Type B pancreatic cell (in vitro differentiated cells): ENCODE measurements around the gene TMEM271. TPM values are rescaled to one million over a fixed set of nuclear protein-coding genes. Genes with fewer than 3 reads are reported as not detected.
"Not testable (repeated sequence)": the region's sequence is repeated elsewhere in the genome, so short reads cannot be mapped to it uniquely, and the experiment has no call there.

Source experiments
- DNase-seq: peaks from one replicate; pipeline ENCODE4 v3.0.0; 2021; ENCODE audit warnings: mixed read lengths; ENCODE audit not compliant: unreplicated experiment; ENCODE audit errors: extremely low spot score
- H3K27ac Mint-ChIP-seq: 2 replicates; pipeline ENCODE4 v1.8.0; 2021; ENCODE audit warnings: mild to moderate bottlenecking, mixed read lengths
- H3K27me3 Mint-ChIP-seq: 2 replicates; pipeline ENCODE4 v1.8.0; 2021; ENCODE audit warnings: mixed read lengths
- H3K36me3 Mint-ChIP-seq: 2 replicates; pipeline ENCODE4 v1.8.0; 2021; ENCODE audit warnings: mixed read lengths
- H3K4me1 Mint-ChIP-seq: one replicate; pipeline ENCODE4 v1.8.0; 2021; ENCODE audit warnings: mixed read lengths; ENCODE audit not compliant: unreplicated experiment
- H3K4me3 Mint-ChIP-seq: 2 replicates; pipeline ENCODE4 v1.8.0; 2021; ENCODE audit warnings: mild to moderate bottlenecking, mixed read lengths
- H3K9me3 Mint-ChIP-seq: 2 replicates; pipeline ENCODE4 v1.8.0; 2021; ENCODE audit warnings: mixed read lengths
- total RNA-seq: library from RNA; stranded (reverse); gene quantifications from 2 replicates; pipeline ENCODE4 v1.2.1, GENCODE V29; 2021; ENCODE audit warnings: low replicate concordance
- TF ChIP-seq, protein P1 (sequence below): fragments of 200-600 bp; sonication (generic); conservative IDR thresholded peaks from 2 replicates; pipeline ENCODE4 v1.5.0; 2021; ENCODE audit warnings: antibody characterized with exemption, mild to moderate bottlenecking

TMEM271 gene
- total RNA-seq, 1 donor from 2014 or later, result 0.36 TPM

DNA sequence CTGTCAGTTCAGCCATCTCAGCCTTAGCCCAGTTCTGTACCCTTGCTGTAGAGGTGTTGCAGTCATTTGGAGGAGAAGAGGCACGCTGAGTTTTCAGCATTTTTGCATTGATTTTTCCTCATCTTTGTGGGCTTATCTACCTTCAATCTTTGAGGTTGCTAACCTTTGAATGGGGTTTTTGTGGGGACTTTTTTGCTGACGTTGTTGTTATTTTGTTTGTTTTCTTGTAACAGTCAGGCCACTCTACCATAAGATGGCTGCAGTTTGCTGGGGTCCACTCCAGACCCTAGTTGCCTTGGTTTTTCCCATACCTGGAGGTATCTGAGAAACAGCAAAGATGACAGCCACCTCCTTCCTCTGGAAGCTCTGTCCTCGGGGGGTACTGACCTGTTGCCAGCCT, 22.8 kb upstream of the TMEM271 start:
- Mint-ChIP-seq H3K27ac (no peak overlapping the region), H3K4me3 (no peak overlapping the region), H3K27me3 (peaks cover 64% of the 10 kb centered on the region), H3K9me3 (no peaks in the 10 kb centered on the region), H3K4me1 (no peaks in the 10 kb centered on the region), H3K36me3 (no peaks in the 10 kb centered on the region)
- DNase-seq, result no peak
- TF ChIP-seq, protein P1, sequence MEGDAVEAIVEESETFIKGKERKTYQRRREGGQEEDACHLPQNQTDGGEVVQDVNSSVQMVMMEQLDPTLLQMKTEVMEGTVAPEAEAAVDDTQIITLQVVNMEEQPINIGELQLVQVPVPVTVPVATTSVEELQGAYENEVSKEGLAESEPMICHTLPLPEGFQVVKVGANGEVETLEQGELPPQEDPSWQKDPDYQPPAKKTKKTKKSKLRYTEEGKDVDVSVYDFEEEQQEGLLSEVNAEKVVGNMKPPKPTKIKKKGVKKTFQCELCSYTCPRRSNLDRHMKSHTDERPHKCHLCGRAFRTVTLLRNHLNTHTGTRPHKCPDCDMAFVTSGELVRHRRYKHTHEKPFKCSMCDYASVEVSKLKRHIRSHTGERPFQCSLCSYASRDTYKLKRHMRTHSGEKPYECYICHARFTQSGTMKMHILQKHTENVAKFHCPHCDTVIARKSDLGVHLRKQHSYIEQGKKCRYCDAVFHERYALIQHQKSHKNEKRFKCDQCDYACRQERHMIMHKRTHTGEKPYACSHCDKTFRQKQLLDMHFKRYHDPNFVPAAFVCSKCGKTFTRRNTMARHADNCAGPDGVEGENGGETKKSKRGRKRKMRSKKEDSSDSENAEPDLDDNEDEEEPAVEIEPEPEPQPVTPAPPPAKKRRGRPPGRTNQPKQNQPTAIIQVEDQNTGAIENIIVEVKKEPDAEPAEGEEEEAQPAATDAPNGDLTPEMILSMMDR, result no peak

DNA sequence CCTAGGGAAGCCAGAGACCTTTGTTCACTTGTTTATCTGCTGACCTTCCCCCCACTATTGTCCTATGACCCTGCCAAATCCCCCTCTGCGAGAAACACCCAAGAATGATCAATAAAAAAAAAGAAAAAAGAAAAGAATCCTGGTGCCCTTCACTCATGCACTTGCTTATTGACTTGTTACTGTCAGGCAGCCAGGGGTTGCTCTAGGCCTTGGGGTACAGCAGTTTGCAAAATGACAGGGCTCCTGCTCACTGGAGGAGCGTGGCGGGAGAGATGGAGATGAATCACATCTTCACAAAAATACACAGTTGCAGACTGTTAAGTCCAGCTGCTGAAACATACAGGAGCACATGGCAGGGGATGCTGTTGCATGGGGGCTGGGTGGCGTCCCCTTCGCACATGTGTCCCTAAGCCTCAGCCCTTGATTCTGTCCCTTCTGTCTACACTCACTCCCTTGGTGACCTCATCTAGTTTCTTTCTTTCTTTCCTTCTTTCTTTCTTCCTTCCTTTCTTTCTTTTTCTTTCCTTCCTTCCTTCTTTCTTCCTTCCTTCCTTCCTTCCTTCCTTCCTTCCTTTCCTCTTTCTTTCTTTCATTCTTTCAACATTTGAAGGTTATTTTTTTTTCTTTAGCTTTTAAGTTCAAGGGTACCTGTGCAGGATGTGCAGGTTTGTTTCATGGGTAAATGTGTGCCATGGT, 16.9 kb upstream of the TMEM271 start:
- Mint-ChIP-seq H3K4me3 (no peak overlapping the region), H3K27ac (no peak overlapping the region), H3K36me3 (no peaks in the 10 kb centered on the region), H3K9me3 (no peaks in the 10 kb centered on the region), H3K4me1 (no peaks in the 10 kb centered on the region), H3K27me3 (peaks cover 56% of the 10 kb centered on the region)
- TF ChIP-seq, protein P1, result no peak
- DNase-seq, result no peak

DNA sequence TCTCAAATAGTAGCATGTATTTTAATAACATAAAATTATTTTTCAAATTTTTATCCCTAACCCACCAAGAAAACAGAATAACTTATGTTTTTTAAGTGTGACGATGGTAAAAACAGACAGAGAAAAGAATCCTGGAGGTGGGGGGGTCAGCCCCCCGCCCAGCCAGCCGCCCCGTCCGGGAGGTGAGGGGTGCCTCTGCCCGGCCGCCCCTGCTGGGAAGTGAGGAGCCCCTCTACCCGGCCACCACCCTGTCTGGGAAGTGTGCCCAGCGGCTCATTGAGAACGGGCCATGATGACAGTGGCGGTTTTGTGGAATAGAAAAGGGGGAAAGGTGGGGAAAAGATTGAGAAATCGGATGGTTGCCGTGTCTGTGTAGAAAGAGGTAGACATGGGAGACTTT, 16.1 kb upstream of the TMEM271 start:
- not testable (repeated sequence) for H3K9me3 Mint-ChIP-seq, DNase-seq, H3K4me3 Mint-ChIP-seq, H3K4me1 Mint-ChIP-seq, H3K27ac Mint-ChIP-seq, H3K36me3 Mint-ChIP-seq
- peaks cover 55% of the 10 kb centered on the region for H3K27me3 Mint-ChIP-seq

DNA sequence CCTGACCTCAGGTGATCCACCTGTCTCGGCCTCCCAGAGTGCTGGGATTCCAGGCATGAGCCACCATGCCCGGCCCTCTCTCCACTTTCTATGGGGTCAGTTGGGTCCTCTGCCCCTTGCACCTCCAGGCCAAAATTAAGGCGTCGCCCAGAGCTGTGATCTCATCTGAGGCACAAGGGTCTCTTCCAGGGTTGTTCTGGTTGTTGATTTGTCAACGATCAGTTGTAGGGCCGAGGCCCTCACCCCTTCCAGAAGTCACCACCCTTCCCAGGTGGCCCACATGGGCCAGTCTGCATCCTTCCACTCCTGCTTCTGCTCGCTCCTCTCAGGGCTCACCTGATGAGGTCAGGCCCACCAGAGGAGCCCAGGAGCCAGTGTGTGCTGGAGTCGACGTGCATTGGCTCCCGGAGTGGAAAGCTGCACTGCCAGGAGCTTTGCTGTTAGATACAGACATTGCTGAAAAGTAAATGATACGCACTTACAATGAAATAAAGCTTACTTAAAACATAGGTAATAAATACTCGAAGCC, 14.3 kb upstream of the TMEM271 start:
- no peaks in the 10 kb centered on the region for H3K9me3 Mint-ChIP-seq
- no peak overlapping the region for H3K4me3 Mint-ChIP-seq
- no peaks in the 10 kb centered on the region for H3K36me3 Mint-ChIP-seq
- no peak for DNase-seq
- H3K4me1 Mint-ChIP-seq, result no peaks in the 10 kb centered on the region
- H3K27me3 Mint-ChIP-seq, result peaks cover 52% of the 10 kb centered on the region
- no peak overlapping the region for H3K27ac Mint-ChIP-seq
- TF ChIP-seq, protein P1, result no peak

DNA sequence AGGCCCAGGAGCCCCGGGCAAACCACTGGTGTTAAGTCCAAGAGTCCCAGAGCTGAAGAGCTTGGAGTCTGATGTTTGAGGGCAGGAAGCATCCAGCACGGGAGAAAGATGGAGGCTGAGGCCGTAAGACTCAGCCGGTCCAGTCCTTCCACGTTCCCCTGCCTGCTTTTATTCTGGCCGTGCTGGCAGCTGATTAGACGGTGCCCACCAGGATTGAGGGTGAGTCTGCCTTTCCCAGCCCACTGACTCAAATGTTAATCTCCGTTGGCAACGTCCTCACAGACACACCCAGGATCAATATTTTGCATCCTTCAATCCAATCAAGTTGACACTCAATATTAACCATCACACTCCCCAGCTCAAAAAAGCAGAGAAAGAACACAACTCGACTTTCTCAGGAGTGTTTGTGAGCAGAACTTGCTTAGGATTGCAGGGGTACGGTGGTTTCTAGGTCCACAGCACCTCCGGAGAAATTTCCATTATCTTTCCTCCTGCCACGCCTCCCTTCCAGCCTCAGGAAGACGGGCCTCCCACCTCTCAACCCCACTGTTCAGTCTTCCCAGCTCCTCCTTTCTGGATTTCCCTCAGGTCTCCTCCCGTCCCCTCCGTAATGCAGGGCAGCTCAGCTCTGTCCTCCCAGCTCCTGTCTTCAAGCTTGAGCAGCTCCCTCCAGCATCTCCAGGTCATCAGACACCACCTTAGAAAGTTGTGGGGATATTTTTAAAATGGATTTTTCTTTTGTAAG, 13.3 kb upstream of the TMEM271 start:
- DNase-seq, result no peak
- no peaks in the 10 kb centered on the region for H3K9me3 Mint-ChIP-seq
- no peaks in the 10 kb centered on the region for H3K36me3 Mint-ChIP-seq
- no peak overlapping the region for H3K4me3 Mint-ChIP-seq
- no peak overlapping the region for H3K27ac Mint-ChIP-seq
- no peaks in the 10 kb centered on the region for H3K4me1 Mint-ChIP-seq
- TF ChIP-seq, protein P1, result no peak
- H3K27me3 Mint-ChIP-seq, result peaks cover 47% of the 10 kb centered on the region

DNA sequence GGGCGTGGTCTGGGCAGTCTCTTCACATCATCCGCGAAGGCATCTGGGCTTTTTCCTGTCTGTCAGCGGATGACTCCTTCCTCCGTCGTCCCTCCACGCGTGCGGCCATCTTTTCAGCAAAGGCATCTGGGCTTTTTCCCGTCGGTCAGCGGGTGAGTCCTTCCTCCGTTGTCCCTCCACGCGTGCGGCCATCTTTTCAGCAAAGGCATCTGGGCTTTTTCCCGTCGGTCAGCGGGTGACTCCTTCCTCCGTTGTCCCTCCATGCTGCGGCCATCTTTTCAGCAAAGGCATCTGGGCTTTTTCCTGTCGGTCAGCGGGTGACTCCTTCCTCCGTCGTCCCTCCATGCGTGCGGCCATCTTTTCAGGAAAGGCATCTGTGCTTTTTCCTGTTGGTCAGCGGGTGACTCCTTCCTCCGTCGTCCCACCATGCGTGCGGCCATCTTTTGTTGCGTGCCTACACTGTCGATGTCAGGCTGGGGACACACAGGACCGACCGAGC, 12.3 kb upstream of the TMEM271 start:
- Mint-ChIP-seq H3K27me3 (peaks cover 49% of the 10 kb centered on the region), H3K4me1 (no peaks in the 10 kb centered on the region), H3K36me3 (no peaks in the 10 kb centered on the region), H3K4me3 (no peak overlapping the region), H3K27ac (no peak overlapping the region), H3K9me3 (no peaks in the 10 kb centered on the region)
- DNase-seq, result no peak
- TF ChIP-seq, protein P1, result no peak
